AG10803 (cell line): Measurements from ENCODE around the gene DPH6.

ENCODE experiments used
- DNase-seq: peaks from one replicate; pipeline ENCODE4 v3.0.0; 2010; ENCODE audit warnings: low read depth
- H3K4me3 ChIP-seq: 2 replicates; pipeline ENCODE4 v1.5.1; 2011; ENCODE audit warnings: mild to moderate bottlenecking, low read length, control low read depth
- TF ChIP-seq, protein P1 (sequence below): conservative IDR thresholded peaks from 2 replicates; pipeline ENCODE4 v1.5.1; 2011; ENCODE audit warnings: mild to moderate bottlenecking, low read length, control low read depth, inconsistent platforms

DPH6 gene

DNA sequence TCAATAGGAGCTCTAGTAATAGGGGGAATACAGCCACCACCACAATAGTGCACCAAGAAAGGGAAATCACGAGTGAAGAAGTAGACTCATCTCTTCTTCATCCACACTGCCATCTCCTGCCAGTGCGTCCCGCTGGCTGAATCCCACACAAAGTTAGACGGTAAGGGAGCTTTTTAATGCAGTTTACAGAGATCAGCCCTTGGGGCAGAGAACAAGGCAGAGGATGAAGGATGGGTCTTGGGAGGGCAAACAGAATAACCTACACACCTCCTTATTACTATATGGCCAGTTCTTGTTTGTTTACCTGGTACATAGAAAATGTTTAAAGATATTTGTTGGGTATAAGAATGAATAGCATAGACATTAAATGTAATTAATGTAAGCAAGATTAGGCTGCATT lies 11.0 kb upstream of the DPH6 start:
- TF ChIP-seq, protein P1, sequence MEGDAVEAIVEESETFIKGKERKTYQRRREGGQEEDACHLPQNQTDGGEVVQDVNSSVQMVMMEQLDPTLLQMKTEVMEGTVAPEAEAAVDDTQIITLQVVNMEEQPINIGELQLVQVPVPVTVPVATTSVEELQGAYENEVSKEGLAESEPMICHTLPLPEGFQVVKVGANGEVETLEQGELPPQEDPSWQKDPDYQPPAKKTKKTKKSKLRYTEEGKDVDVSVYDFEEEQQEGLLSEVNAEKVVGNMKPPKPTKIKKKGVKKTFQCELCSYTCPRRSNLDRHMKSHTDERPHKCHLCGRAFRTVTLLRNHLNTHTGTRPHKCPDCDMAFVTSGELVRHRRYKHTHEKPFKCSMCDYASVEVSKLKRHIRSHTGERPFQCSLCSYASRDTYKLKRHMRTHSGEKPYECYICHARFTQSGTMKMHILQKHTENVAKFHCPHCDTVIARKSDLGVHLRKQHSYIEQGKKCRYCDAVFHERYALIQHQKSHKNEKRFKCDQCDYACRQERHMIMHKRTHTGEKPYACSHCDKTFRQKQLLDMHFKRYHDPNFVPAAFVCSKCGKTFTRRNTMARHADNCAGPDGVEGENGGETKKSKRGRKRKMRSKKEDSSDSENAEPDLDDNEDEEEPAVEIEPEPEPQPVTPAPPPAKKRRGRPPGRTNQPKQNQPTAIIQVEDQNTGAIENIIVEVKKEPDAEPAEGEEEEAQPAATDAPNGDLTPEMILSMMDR: no peak
- no peak for DNase-seq

DNA sequence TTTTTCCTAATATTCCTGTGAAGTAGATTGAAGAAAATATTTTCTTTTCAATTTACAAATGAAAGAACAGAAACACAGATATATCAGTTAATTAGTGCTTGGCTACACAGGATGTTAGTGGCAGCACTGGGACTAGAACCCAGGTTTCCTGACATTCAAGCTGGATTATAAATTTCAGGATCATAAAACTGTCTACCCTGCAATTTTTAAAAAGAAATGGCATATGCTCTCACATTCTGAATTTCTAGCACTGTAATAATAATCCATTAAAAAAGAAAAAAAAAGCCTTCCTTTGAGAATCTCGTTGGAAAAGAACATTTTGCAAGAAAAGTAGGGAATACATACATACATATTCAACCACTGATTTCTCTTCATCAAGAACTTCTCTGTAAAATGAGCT lies 9.3 kb upstream of the DPH6 start:
- TF ChIP-seq, protein P1: no peak
- no peak for DNase-seq
- no peak overlapping the region for H3K4me3 ChIP-seq

More for the DNA sequence above, 11.0 kb upstream of the DPH6 start:
- H3K4me3 ChIP-seq: no peak overlapping the region

DNA sequence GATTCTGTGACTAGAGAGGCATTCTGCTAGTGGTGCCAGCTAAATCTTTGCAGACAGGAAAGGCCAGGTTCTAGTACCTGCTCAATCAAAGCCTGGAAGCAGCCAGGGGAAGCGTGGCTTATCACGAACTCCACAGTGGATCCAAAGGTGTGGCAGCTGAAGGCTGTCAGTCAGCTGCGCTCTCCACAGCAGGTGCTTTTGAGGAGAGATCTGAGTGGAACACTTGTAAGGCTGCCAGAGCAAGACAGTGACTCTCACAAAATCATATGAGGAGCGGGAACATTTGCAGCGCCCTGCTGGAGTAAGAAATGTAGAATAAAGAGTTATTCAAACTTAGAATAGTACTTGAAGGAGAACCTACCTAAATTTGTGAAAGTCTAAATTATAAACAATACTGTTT lies 5.0 kb upstream of the DPH6 start:
- TF ChIP-seq, protein P1: no peak
- DNase-seq: no peak
- H3K4me3 ChIP-seq: no peak overlapping the region

DNA sequence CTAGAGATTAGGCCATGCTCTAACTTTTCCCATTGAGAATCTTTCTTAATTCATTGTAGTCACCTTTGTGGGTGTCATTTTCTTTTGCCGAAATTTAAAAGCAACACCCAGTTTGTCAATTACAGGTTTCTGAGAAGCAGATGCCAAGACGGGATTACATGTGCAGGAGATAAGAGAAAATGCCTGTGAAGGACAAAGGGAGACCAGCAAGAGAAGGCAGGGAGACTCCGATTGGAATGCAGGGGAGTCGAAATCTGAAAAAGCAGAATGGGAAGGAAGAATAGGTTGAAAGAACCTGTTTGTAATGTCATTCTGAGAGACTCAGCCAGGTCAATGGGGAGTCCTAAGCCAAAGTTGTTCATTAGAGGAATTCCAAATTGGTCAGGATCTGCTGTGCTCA lies 3.6 kb upstream of the DPH6 start:
- H3K4me3 ChIP-seq: no peak overlapping the region
- TF ChIP-seq, protein P1: no peak
- no peak for DNase-seq

DNA sequence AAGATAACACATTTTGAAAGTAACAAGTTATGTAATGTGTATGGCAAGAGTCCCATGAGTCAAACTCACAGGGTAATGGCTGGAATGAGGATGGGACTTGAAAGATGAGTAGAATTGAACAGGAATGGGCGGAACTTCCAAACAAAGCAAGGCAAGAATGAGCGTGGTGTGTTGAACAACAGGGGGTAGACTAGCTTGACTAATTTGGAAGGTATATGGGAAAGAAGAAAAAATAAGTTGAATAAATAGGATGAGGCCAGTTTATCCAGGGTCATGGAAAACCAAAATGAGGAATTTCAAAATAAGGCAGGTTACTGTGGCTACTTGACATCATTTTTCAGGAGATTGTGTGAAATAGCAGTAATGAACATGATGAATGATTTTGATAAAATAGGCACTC lies 2.5 kb upstream of the DPH6 start:
- no peak for DNase-seq
- H3K4me3 ChIP-seq: no peak overlapping the region

DNA sequence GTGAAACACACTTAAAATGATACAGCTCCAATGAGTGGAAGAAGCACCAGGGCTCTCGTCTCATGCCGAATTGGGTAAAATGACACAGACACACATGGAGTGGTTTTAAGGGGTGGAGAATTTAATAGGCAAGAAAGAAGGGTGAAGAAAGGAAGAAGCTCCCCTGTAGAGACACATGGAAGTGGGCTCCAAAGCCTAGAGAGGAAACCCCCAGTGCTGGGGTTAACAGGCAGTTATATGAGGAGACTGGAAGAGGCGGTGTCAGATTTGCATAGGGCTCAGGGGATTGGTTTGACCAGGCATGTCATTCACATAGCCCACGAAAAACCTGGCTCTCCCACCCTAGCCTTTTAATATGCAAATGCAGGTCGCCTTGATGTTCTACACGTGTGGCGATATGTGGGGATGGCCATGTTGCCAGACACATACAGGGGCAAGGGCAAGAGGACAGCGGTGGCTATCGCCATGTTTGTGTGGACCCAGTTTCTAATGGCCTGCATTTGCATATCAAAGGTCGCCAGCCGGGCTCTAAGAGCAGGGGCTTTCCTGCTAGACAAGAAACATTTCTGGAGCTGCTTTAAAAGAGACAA lies 1.9 kb upstream of the DPH6 start:
- TF ChIP-seq, protein P1: no peak
- no peak overlapping the region for H3K4me3 ChIP-seq
- no peak for DNase-seq

More for the DNA sequence above, 2.5 kb upstream of the DPH6 start:
- TF ChIP-seq, protein P1: no peak

DNA sequence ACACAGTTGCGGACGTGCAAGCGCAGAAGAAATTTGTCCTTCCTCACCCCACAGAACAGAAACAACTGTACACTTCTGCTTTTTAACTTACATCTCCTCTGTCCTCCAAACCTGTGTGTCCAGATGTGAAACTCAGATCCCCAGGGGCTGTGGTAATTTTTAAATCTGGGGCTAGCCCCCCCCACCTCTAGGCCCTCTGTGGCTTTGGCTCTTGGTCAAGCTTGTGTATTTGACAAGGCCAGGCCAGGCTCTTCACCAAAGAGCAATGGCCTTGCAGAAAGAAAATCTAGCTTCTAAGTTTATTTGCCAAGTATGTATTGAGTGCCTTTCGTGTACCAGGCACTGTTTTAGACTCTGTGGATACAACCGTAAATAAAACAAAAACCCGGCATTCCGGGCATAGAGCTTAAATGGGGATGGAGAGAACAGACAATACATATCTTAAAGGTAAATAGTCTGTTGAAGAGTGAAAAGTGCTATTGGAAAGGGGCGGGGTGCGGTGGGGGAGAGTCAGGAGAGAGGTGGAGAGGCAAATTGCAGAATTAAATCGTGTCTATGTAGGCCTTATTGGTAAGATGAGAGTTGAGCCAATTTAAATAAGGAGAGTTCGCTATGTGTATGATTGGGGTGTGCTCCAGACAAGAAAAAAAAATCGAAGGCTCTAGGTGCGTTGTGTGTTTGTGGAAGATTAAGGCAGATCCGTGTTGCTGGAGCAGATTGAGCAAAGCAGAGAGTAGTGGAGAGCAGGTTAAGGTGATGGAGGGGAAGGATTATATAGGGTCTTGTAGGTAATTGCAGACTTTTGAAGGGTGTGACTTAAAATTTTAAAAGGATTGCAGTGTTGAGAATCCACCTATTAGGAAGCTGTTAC lies 781 bp upstream of the DPH6 start:
- no peak for DNase-seq
- TF ChIP-seq, protein P1: no peak
- peak overlapping the region; percentile 78 for H3K4me3 ChIP-seq
